ENCODE data around the gene TDRD12.

Gene TDRD12

DNA sequence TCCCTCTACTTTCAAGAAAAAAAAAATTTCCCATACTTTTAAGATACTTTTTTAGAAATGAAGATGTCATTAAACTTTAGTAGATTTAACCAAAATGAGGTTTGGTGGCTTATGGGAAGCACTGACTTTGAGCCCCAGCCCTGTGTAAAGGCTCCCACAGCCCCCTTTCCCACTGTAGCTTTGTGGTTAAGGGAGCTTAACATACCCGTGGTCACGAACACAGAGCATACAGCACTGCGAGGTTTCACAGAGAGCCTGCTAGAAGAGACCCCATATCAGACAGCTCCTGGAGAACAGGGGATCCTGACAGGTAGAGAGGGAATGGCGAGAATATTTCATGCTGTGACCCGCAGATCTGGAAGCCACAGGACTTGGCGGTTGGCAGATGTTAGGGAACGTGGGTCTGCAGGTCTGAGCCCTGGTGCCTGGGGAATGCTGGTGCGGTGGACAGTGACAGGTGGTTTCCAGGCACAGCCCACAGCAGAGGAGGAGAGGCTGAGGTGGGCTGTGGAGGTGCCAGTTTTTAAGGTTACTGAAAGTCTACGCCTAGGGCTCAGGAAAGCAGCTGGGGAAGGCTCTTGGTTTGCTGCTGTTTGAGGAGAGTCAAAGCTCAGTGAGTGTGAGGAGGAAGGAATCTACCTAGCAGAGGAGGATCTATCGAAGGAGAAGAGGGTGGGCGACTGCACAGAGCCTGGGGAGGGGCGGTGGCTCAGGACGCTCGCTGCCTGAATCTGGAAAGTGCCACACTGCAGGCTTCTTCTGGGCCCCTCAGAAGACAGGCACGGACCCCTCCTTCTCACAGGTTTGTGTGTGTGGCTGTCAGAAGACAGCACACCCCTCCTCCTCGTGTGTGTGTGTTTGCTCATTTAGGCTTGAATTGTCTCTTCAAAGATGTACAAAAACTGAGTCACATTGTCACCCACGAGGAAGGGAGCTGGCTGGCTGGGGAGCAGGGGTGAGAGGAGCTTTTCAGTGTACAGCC is 100.1 kb downstream of the TDRD12 start:
- TF ChIP-seq, protein P1, sequence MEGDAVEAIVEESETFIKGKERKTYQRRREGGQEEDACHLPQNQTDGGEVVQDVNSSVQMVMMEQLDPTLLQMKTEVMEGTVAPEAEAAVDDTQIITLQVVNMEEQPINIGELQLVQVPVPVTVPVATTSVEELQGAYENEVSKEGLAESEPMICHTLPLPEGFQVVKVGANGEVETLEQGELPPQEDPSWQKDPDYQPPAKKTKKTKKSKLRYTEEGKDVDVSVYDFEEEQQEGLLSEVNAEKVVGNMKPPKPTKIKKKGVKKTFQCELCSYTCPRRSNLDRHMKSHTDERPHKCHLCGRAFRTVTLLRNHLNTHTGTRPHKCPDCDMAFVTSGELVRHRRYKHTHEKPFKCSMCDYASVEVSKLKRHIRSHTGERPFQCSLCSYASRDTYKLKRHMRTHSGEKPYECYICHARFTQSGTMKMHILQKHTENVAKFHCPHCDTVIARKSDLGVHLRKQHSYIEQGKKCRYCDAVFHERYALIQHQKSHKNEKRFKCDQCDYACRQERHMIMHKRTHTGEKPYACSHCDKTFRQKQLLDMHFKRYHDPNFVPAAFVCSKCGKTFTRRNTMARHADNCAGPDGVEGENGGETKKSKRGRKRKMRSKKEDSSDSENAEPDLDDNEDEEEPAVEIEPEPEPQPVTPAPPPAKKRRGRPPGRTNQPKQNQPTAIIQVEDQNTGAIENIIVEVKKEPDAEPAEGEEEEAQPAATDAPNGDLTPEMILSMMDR (IDR thresholded peaks at IDR 0.05; ENCODE audit: control insufficient read depth, insufficient read depth, low read depth, low read length, missing control alignments): no peak
- no peak for DNase-seq (ENCODE audit: low read depth)
- no peak overlapping the region for H3K4me3 ChIP-seq (ENCODE audit: control insufficient read depth, low read depth, low read length)

DNA sequence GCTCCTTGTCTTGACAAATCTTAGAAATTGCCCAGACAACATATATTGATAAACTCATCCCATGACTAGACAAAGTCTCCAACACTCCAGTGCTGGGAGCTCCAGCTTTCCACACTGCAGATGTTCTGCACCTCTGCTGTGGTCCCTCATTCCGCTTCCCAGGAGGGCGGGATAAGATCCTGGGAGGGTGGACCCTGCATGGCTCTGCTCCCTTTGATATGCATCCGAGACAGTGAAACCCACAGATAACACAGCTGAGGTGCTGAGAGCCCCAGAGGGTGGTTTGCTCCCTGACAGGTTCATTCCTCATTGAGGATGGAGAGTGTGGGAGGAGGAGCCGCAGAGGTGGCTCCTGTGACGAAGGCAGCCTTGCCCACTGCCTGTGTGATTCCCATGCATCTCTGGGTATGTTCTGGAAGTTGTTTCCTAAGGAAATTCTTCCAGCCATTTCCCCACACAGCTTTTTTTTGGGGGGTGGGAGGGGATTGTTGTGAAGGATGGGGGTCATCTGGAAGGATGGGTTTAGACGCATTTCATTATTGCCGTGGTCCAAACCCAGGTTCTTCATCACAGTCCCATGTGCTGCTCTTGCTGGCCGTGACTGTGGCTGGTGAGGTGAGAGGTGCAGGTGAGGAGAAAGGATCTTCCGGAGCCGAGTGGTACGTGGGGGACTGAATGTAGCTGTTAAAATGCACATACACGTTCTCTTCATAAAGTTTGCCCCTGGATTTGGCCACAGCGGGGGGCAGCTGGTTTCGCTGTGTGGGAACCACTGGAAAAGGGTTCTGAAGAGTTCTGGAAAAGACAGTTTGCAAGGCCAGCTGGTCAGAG is 103.6 kb downstream of the TDRD12 start:
- no peak overlapping the region for H3K4me3 ChIP-seq (ENCODE audit: control insufficient read depth, low read depth, low read length)
- DNase-seq (ENCODE audit: low read depth): no peak
- TF ChIP-seq, protein P1 (IDR thresholded peaks at IDR 0.05; ENCODE audit: control insufficient read depth, insufficient read depth, low read depth, low read length, missing control alignments): no peak

DNA sequence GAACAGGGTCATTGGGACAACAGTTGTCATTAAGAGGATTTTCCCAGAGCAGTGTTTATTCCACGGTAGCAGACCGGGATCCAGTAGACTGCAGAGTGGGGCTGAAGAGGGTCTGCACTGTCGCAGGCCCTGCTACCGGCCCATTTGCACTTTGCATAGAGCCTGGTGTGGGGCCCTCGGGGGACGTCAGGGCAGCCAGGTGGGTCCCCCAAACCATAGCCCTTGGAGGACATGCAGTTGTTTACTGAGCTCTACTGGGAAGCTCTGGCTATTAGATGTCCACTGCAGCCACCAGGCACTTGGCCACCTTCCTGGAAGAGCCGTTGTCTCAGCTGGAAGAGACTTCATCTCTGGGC is 104.2 kb downstream of the TDRD12 start:
- no peak for DNase-seq (ENCODE audit: low read depth)
- TF ChIP-seq, protein P1 (IDR thresholded peaks at IDR 0.05; ENCODE audit: control insufficient read depth, insufficient read depth, low read depth, low read length, missing control alignments): no peak
- no peak overlapping the region for H3K4me3 ChIP-seq (ENCODE audit: control insufficient read depth, low read depth, low read length)

DNA sequence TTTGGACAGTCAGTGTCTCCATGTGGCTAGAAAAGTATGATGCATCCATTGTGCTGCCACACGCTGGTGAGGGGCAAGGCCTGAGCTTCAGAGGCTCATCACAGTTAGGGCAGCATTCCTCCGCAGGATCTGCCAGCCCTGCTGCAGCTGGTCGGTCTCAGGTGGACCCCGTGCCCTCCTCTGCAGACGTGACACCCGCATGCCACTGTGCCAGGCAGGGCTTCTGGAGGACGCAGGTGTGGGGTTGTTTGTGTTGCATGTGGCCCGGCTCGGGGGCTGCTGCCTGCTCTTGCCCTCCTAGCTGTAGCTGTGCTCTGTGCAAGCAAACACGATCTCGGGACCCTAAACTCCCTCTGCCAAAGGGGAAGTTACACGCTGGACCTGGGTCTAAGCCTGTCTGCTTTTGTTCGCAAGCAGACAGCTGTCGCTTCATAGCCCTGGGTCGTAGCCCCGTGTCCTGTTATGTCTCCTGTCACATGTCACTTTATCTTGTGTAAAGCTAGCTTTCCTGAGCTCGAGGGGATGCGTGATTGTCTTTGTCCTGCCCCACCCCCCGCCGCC is 104.7 kb downstream of the TDRD12 start:
- TF ChIP-seq, protein P1 (IDR thresholded peaks at IDR 0.05; ENCODE audit: control insufficient read depth, insufficient read depth, low read depth, low read length, missing control alignments): no peak
- no peak overlapping the region for H3K4me3 ChIP-seq (ENCODE audit: control insufficient read depth, low read depth, low read length)
- no peak for DNase-seq (ENCODE audit: low read depth)

DNA sequence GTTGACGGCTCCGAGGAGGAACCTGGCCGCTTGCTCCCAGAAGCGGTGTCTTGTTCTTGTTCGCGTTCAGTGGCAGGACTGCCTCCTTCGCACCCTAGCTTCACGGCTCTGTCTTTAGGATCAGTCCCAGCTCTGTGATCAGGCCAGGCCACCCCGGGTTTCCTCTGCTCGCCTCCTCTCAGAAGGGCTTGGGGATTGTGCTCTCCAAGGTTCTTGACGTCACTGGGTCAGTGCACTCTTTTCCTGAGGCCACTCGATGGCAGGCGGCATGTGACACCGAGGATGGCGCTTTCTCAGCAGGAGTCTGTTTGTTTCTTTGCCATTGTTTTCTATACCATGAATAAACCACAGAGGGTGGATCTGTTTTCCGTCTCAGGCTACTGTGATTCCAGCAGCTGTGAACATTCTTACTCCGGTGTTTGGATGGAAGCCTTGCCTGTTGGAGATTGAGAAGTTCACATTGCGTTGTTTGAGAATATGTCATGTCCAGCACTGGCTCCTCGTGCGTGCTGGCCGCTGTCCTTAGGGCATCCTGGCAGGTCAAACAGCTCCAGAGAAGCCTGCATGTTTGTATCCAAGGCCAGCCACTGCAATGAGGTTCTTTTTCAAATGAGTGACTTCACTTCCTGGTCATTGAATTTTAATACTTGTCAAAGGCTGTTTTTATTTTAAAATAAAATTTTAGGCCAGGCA is 105.5 kb downstream of the TDRD12 start:
- DNase-seq (ENCODE audit: low read depth): no peak
- H3K4me3 ChIP-seq (ENCODE audit: control insufficient read depth, low read depth, low read length): no peak overlapping the region
- TF ChIP-seq, protein P1 (IDR thresholded peaks at IDR 0.05; ENCODE audit: control insufficient read depth, insufficient read depth, low read depth, low read length, missing control alignments): no peak

DNA sequence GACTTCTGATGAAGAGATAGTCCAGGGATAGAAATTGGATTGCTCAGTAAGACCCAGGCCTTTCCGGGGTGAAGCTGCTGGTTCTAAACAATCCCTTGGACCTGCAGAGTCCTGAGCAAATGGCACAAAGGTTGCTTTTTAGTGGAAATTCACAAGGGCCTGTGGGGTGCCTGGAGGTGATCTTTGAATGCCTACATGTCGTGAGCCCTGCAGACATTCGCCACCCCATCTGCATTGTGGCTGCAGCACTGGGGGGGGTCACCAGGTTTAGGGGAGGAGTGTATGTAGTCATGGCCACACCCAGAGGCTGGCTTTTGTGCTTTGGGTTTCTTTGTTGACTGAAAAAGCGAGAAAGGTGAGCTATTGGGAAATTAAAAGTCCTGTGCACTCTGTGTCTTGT is 108.6 kb downstream of the TDRD12 start:
- TF ChIP-seq, protein P1 (IDR thresholded peaks at IDR 0.05; ENCODE audit: control insufficient read depth, insufficient read depth, low read depth, low read length, missing control alignments): no peak
- no peak overlapping the region for H3K4me3 ChIP-seq (ENCODE audit: control insufficient read depth, low read depth, low read length)
- no peak for DNase-seq (ENCODE audit: low read depth)

Data from AG09309 (cell line).